NCI-H1105 treated with DMSO at 0.1 percent for 48 hours (cell line): Measurements from ENCODE around the gene FAM180B.

Source experiments
- DNase-seq: peaks from one replicate; lab custom pipeline; 2025; lab: John Stamatoyannopoulos, UW

FAM180B gene

DNA sequence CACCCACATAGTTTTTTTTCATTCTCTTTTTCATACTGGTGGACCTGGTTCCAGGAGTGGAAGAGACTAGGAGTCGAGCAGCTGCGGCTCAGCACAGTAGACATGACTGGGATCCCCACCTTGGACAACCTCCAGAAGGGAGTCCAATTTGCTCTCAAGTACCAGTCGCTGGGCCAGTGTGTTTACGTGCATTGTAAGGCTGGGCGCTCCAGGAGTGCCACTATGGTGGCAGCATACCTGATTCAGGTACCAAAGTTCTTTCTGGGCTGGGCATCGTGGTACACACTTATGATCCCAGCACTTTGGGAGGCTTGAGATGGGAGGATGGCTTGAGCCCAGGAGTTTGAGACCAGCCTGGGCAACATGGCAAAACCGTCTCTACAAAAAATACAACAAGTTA lies 16.8 kb upstream of the FAM180B start:
- no peak for DNase-seq

- DNase-seq = no peak
These were observed 15.7 kb upstream of the FAM180B start for GRCh38 chr11:47570651-47571356.

GRCh38 chr11:47571357-47571729 lies 15.1 kb upstream of the FAM180B start:
- no peak for DNase-seq

- DNase-seq = no peak
These were observed 14.6 kb upstream of the FAM180B start for GRCh38 chr11:47571895-47572294.

GRCh38 chr11:47572715-47573255 lies 13.7 kb upstream of the FAM180B start:
- DNase-seq = no peak

DNA sequence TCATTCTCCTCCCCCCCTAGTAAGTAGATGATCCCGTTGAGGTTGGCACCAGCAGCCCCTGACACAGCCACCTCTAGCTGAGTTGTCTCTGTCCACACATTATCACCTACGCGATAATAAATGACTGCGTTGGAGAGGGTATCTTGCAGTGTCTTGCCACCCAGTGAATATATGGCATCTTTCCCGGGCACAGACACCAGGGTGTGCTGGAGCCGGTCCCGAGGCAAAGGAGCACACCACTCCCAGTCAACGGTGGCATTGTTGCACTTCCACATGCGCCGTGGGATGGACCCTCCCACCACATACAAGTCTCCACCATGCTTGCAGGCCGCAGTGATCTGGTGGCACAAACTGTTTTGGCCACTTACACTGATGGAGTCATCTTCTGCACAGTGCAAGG lies 13.2 kb upstream of the FAM180B start:
- DNase-seq = no peak

GRCh38 chr11:47577460-47578041 lies 8.9 kb upstream of the FAM180B start:
- no peak for DNase-seq

DNA sequence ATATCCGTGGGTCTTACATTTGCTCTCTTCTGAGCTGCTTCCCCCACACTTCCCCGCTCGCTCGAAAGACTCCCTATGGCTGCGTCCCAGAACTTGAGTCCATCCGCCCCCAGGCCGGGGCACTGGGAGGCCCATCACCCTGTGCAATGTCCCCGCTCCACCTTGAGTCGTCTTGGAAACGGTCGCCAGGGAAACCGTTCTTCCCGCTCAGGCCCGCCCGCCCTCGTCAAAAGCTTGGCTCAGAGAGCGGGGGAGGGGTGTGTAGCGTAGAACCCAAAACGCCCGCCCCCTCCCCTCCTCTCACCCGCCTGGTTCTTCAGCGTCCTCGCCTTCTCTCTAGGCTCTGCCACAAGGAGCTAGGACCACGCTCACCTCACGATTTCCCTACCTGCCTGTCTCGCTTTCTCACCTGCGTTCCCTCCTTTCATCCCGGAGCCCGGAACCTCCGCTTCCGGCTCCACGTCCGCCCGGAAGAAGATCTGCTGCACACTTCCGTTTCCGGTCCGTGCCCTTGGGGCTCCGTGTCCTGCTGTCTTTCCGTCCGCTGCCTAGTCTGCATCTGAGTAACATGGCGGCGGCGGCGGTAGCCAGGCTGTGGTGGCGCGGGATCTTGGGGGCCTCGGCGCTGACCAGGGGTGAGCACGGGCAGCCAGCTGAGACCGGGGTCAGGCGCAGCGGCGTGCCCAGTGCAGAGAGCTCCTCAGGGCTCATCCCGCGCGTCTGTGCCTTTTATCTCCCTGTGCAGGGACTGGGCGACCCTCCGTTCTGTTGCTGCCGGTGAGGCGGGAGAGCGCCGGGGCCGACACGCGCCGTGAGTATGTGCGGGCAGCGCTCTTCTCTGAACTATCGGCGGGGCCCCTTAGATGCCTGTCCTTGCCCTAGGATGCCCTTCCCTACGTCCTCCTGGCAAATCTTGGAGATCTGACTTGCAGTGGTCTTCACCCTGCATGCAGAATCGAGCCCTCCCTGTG lies 7.7 kb upstream of the FAM180B start, which contains the start of the genes KBTBD4 and NDUFS3:
KBTBD4 (minus strand) TSS at position 447 of the 971 bp plus-strand sequence; CDS start at position 428, 19 bp downstream.
NDUFS3 (plus strand) TSS at position 551 of the 971 bp plus-strand sequence; CDS start at position 569, 18 bp downstream.
- peak; percentile 89 for DNase-seq

DNA sequence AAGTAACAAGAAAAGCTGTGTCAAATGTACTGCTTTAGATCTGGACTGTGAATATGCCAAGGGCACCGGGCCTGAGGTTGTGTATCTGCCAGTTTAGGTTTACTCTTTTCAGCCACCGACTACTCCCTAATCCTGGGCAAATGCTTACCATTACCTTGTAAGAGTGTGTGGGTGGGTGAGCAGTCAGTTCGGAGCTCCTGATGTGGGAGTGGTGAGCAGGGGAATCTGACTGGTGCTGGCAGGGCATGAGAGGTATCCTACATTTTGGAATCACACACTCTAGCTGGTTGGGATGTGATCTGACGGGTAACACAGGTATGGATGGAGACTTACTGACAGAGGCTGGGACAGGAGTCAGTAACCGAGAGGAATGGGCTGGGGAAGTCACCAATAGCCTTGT lies 2.6 kb upstream of the FAM180B start:
- no peak for DNase-seq

- no peak for DNase-seq
These were observed 700 bp downstream of the FAM180B start for GRCh38 chr11:47587039-47587716.

DNA sequence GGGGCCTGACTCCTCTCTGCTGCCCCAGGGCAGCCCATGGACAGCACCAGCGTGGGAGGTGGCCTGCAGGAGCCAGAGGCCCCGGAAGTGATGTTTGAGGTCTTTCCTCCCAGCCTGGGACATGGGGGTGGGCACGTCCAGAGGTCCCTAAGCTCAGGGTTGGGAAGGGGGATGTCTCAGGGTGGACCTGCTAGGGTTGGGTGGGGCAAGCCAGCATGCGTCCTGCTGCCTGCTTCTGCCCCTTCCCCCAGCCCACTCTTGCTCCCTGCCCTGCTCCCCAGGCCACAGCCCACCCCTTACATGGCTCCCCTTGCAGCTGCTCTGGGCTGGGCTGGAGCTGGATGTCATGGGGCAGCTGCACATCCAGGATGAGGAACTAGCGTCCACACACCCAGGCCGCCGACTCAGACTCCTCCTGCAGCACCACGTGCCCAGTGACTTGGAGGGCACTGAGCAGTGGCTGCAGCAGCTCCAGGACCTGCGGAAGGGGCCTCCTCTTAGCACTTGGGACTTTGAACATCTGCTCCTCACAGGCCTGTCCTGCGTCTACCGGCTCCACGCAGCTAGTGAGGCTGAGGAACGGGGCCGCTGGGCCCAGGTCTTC lies 1.3 kb downstream of the FAM180B start:
- no peak for DNase-seq

DNA sequence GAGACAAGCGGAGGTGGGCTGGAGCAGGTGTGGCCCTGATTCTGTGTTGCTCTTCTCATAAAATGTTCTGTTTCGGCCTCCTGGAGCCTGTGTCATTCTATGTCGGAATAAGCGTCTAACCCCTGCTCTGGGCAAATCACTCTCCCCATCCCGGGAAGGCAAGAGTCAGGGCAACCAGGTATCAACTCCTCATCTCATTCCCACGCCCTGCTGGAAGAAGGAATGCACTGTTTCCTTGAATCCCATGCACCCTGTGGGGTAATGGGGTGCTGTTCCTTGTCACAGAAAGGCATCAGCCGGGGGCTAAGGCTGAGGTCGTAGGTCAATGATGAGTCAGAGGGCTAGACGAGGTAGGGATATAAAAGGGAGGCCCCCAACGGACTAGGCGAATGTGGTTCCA lies 2.6 kb downstream of the FAM180B start:
- no peak for DNase-seq

DNA sequence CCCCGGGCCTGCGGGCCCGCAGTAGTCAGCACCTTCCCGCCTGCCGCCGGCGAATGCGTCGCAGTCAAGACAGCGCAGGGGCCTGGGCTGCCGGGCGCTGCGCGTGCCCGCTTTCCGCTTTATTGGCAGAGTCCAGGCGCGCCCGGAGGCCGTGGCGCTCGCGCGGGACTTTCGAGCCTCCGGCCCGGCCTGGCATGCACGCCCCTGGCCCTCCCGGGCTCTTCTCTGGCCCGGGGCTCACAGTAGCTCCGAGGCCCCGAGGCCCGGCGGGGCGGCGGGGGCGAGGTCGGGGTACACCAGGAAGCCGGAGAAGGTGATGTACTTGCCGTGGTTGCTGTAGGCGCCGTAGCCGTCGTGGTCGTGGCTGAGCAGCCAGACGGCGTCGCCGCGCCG lies 3.1 kb downstream of the FAM180B start:
- DNase-seq = no peak

GRCh38 chr11:47589977-47590861 lies 3.7 kb downstream of the FAM180B start:
- DNase-seq = no peak

DNA sequence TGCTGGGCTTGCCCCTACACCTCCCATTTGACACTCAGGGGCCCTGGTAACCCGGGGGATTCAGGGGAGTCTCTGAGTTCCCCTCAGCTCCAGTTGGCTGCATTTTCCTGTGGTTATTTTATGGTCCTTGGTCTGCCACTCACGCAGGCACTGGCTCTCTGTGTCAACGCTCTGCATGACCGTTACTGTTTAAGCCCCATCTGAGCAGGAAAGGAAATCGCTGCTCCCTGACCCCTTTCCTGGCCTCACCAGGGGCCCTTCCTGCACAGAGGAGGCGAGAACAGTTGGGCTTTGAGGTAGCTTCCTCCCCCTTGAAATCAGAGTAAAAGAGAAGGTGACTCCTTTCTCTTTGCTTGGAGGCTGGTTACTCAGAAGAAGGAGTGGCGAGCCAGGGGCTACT lies 5.3 kb downstream of the FAM180B start:
- DNase-seq = no peak

DNA sequence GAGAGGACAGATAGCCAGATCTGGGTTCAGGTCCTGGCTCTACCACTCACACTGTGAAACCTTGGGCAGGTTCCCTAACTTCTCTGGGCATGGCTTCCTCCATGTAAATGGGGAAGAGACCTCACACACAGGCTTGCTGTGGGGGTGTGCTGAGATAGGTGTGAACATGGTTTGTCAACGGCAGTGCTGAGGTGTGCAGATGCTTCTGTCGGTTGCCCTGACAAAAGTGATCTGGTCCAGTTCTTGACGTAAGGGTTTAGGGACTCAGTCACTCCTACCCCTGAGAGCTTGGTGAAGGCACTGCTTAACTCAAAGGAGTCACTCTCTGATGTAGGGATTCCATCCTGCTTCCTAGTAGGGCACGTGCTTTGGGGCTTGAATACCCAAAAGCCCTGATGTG lies 5.8 kb downstream of the FAM180B start:
- DNase-seq = no peak

DNA sequence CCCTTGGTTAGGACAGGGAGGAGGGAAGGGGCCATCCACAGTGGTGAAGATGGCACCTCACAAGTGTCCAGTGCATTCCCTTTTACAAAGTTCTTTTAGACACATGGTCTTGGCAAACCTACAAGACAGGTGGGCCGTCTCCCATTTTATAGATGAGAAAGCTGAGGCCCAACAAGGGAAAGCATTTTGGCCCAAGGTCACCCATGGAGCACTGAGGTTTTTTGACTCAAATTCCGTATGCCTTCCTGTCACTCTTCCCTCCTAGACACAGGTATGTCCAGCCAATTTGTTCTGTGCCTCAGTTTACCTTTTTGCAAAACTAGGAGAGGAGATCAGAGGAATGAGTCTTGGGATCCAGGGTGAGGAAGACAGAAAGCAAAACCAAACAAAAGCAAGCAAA lies 6.5 kb downstream of the FAM180B start:
- no peak for DNase-seq

DNA sequence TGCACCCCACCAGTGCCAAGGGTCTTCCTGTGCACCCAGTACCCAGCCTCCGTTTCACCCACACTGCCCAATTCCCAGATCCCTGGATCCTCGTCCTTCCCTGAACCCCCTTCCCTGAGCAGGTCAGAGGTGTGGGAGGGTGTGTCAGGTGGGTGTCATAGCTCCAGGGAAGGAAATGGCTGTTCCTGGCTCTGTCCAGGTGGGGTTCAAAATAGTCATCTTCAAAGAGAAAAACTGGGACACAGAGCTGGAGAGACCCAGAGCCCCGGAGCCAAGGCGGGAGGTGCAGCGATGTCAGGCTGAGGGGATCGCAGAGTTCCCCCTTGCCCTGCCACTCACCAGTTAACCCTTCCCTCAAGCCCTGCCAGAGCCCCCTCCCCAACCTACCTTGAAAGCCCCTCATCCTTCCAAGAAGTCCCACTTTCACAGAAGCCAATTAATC lies 7.0 kb downstream of the FAM180B start:
- DNase-seq = peak; percentile 6

GRCh38 chr11:47593934-47594855 lies 7.7 kb downstream of the FAM180B start, which contains the start of gene C1QTNF4:
TSS of gene C1QTNF4 (minus strand) at chr11:47594411. CDS start at chr11:47590810, 3,601 bp downstream.
- DNase-seq = no peak
